IPS-18a (cell line): ENCODE measurements around the gene ACTR1A.

Experiments
- H3K27ac ChIP-seq: one replicate; pipeline ENCODE4 v1.5.1; 2013; ENCODE audit warnings: low read length
- H3K27me3 ChIP-seq: one replicate; pipeline ENCODE4 v1.6.1; 2013; ENCODE audit warnings: mild to moderate bottlenecking, low read length; ENCODE audit not compliant: control insufficient read depth, insufficient read depth
- H3K36me3 ChIP-seq: one replicate; pipeline ENCODE4 v1.6.1; 2013; ENCODE audit warnings: low read depth, low read length; ENCODE audit not compliant: control insufficient read depth
- H3K4me1 ChIP-seq: one replicate; pipeline ENCODE4 v1.6.1; 2013; ENCODE audit warnings: low read depth, low read length; ENCODE audit not compliant: control insufficient read depth
- H3K4me3 ChIP-seq: one replicate; pipeline ENCODE4 v1.5.1; 2013; ENCODE audit warnings: low read length
- H3K9ac ChIP-seq: one replicate; pipeline ENCODE4 v1.6.1; 2013; ENCODE audit warnings: mild to moderate bottlenecking, low read length, moderate library complexity
- H3K9me3 ChIP-seq: one replicate; pipeline ENCODE4 v1.6.1; 2013; ENCODE audit warnings: low read depth, low read length; ENCODE audit not compliant: control insufficient read depth

The ACTR1A gene

GRCh38 chr10:102449321-102450123 is 53.0 kb downstream of the ACTR1A start:
- peak overlapping the region; percentile 79 for H3K9ac ChIP-seq
- peak overlapping the region; percentile 88 for H3K4me3 ChIP-seq
- peaks cover 17% of the 10 kb centered on the region for H3K4me1 ChIP-seq
- H3K9me3 ChIP-seq: no peaks in the 10 kb centered on the region
- H3K27me3 ChIP-seq: no peaks in the 10 kb centered on the region
- peak overlapping the region; percentile 60 for H3K27ac ChIP-seq
- peaks cover 4% of the 10 kb centered on the region for H3K36me3 ChIP-seq

GRCh38 chr10:102444851-102445250 is 57.7 kb downstream of the ACTR1A start:
- peaks cover 5% of the 10 kb centered on the region for H3K4me1 ChIP-seq
- no peaks in the 10 kb centered on the region for H3K9me3 ChIP-seq
- no peak overlapping the region for H3K9ac ChIP-seq
- no peaks in the 10 kb centered on the region for H3K27me3 ChIP-seq
- H3K36me3 ChIP-seq: no peaks in the 10 kb centered on the region
- H3K27ac ChIP-seq: no peak overlapping the region
- H3K4me3 ChIP-seq: no peak overlapping the region

- Histone ChIP-seq H3K27me3 (peaks cover 35% of the 10 kb centered on the region), H3K9me3 (no peaks in the 10 kb centered on the region), H3K4me1 (peaks cover 9% of the 10 kb centered on the region), H3K36me3 (no peaks in the 10 kb centered on the region), H3K27ac (no peak overlapping the region), H3K4me3 (no peak overlapping the region), H3K9ac (no peak overlapping the region)
These were observed 64.1 kb downstream of the ACTR1A start for GRCh38 chr10:102438374-102438773.

GRCh38 chr10:102437515-102437914 is 65.0 kb downstream of the ACTR1A start:
- no peak overlapping the region for H3K9ac ChIP-seq
- no peak overlapping the region for H3K27ac ChIP-seq
- no peak overlapping the region for H3K4me3 ChIP-seq
- peaks cover 9% of the 10 kb centered on the region for H3K4me1 ChIP-seq
- no peaks in the 10 kb centered on the region for H3K9me3 ChIP-seq
- peaks cover 40% of the 10 kb centered on the region for H3K27me3 ChIP-seq
- H3K36me3 ChIP-seq: no peaks in the 10 kb centered on the region

GRCh38 chr10:102436312-102436711 is 66.2 kb downstream of the ACTR1A start:
- no peaks in the 10 kb centered on the region for H3K9me3 ChIP-seq
- no peaks in the 10 kb centered on the region for H3K36me3 ChIP-seq
- peaks cover 40% of the 10 kb centered on the region for H3K27me3 ChIP-seq
- H3K4me1 ChIP-seq: peaks cover 14% of the 10 kb centered on the region
- no peak overlapping the region for H3K27ac ChIP-seq
- no peak overlapping the region for H3K4me3 ChIP-seq
- no peak overlapping the region for H3K9ac ChIP-seq

- Histone ChIP-seq H3K4me1 (peaks cover 14% of the 10 kb centered on the region), H3K27me3 (peaks cover 40% of the 10 kb centered on the region), H3K27ac (no peak overlapping the region), H3K36me3 (no peaks in the 10 kb centered on the region), H3K9me3 (no peaks in the 10 kb centered on the region), H3K4me3 (peak overlapping the region; percentile 47), H3K9ac (no peak overlapping the region)
These were observed 66.8 kb downstream of the ACTR1A start for GRCh38 chr10:102435529-102436233.

- Histone ChIP-seq H3K27ac (no peak overlapping the region), H3K27me3 (peaks cover 40% of the 10 kb centered on the region), H3K4me1 (peaks cover 14% of the 10 kb centered on the region), H3K36me3 (no peaks in the 10 kb centered on the region), H3K9me3 (no peaks in the 10 kb centered on the region), H3K9ac (no peak overlapping the region), H3K4me3 (peak overlapping the region; percentile 47)
These were observed 67.4 kb downstream of the ACTR1A start for GRCh38 chr10:102435133-102435497.

GRCh38 chr10:102434394-102435132 is 67.9 kb downstream of the ACTR1A start:
- H3K36me3 ChIP-seq: no peaks in the 10 kb centered on the region

GRCh38 chr10:102433619-102434046 is 68.9 kb downstream of the ACTR1A start:
- H3K9me3 ChIP-seq: no peaks in the 10 kb centered on the region
- H3K36me3 ChIP-seq: no peaks in the 10 kb centered on the region
- H3K4me3 ChIP-seq: no peak overlapping the region
- H3K4me1 ChIP-seq: peaks cover 14% of the 10 kb centered on the region
- peaks cover 40% of the 10 kb centered on the region for H3K27me3 ChIP-seq
- H3K9ac ChIP-seq: no peak overlapping the region
- H3K27ac ChIP-seq: no peak overlapping the region

More at GRCh38 chr10:102434394-102435132, 67.9 kb downstream of the ACTR1A start:
- H3K4me3 ChIP-seq: peak overlapping the region; percentile 47
- no peak overlapping the region for H3K27ac ChIP-seq
- peaks cover 14% of the 10 kb centered on the region for H3K4me1 ChIP-seq
- H3K27me3 ChIP-seq: peaks cover 40% of the 10 kb centered on the region
- no peaks in the 10 kb centered on the region for H3K9me3 ChIP-seq
- no peak overlapping the region for H3K9ac ChIP-seq

- peak within 1 kb of the TSS; percentile 28 for H3K27ac ChIP-seq
- no peaks in the 10 kb centered on the region for H3K36me3 ChIP-seq
- H3K9me3 ChIP-seq: no peaks in the 10 kb centered on the region
- H3K4me1 ChIP-seq: peaks cover 14% of the 10 kb centered on the region
- peak within 1 kb of the TSS; percentile 78 for H3K9ac ChIP-seq
- H3K4me3 ChIP-seq: peak within 1 kb of the TSS; percentile 85
- H3K27me3 ChIP-seq: peaks cover 40% of the 10 kb centered on the region
These were observed 70.2 kb downstream of the ACTR1A start, which contains the start of gene CUEDC2 for GRCh38 chr10:102432162-102432950. TSS of gene CUEDC2 (minus strand) at chr10:102432574. CDS start at chr10:102425188, 7,386 bp downstream.
